Spleen (tissue), 11 donors: Measurements from ENCODE around the gene BTN3A1. TPM values are rescaled to one million over a fixed set of nuclear protein-coding genes. Genes with fewer than 3 reads are reported as not detected.

Experiments used
- DNase-seq: peaks from one replicate; pipeline ENCODE4 v3.0.0-alpha.2; 2020
- H3K27ac ChIP-seq, 8 donors: fragments of 200-600 bp; sonication (generic) in 7 of 8; 1 replicate in 4 of 8; 2 replicates in 4 of 8; pipeline versions ENCODE4 v1.5.0 to v1.8.0; 2016 to 2021; ENCODE audit warnings: inconsistent platforms in 4 of 8, mild to moderate bottlenecking in 4 of 8, moderate library complexity in 1 of 8
- H3K27me3 ChIP-seq, 7 donors: fragments of 200-600 bp; sonication (generic) in 6 of 7; replicated peaks in 1 of 7; 1 replicate in 4 of 7; 2 replicates in 3 of 7; pipeline versions ENCODE4 v1.5.0 to v1.8.0; 2016 to 2021; ENCODE audit warnings: inconsistent platforms in 3 of 7, mild to moderate bottlenecking in 1 of 7
- H3K36me3 ChIP-seq, 6 donors: fragments of 200-600 bp; sonication (generic) in 5 of 6; 1 replicate in 4 of 6; 2 replicates in 2 of 6; pipeline versions ENCODE4 v1.5.0 to v1.8.0; 2016 to 2021; ENCODE audit warnings: inconsistent platforms in 2 of 6
- H3K4me1 ChIP-seq, 6 donors: fragments of 200-600 bp; sonication (generic) in 5 of 6; 1 replicate in 3 of 6; 2 replicates in 3 of 6; pipeline versions ENCODE4 v1.5.0 to v1.8.0; 2016 to 2021; ENCODE audit warnings: inconsistent platforms in 3 of 6
- H3K4me3 ChIP-seq, 8 donors: fragments of 200-600 bp; sonication (generic) in 7 of 8; 1 replicate in 4 of 8; 2 replicates in 4 of 8; pipeline versions ENCODE4 v1.5.0 to v1.8.0; 2016 to 2021; ENCODE audit warnings: inconsistent platforms in 4 of 8, mild to moderate bottlenecking in 4 of 8, moderate library complexity in 2 of 8
- H3K9me3 ChIP-seq, 8 donors: fragments of 200-600 bp; sonication (generic) in 7 of 8; 1 replicate in 4 of 8; 2 replicates in 4 of 8; pipeline versions ENCODE4 v1.5.0 to v1.8.0; 2016 to 2021; ENCODE audit warnings: inconsistent platforms in 4 of 8
- CTCF ChIP-seq, 11 experiments: fragments of 200-600 bp in 7 of 11; fragments of 450-650 bp in 4 of 11; sonication (generic) in 4 of 11; IDR thresholded peaks in 8 of 11; conservative IDR thresholded peaks in 3 of 11; 1 replicate in 7 of 11; 2 replicates in 4 of 11; pipeline versions ENCODE4 v1.4.0 to v1.8.0; 2016 to 2021; ENCODE audit warnings: antibody characterized with exemption in 11 of 11, inconsistent platforms in 4 of 11, mild to moderate bottlenecking in 1 of 11
- POLR2A ChIP-seq, 3 donors: fragments of 450-650 bp; IDR thresholded peaks; one replicate each; pipeline ENCODE4 v1.5.1; 2017; ENCODE audit warnings: antibody characterized with exemption in 3 of 3, mild to moderate bottlenecking in 1 of 3
- POLR2AphosphoS5 ChIP-seq, 3 donors: sonication (generic); formaldehyde crosslinking; IDR thresholded peaks; one replicate each; pipeline ENCODE4 v1.5.1; 2017; ENCODE audit warnings: antibody characterized with exemption in 3 of 3
- WGBS, 5 donors: extraction: QIAGEN DNeasy Blood & Tissue Kit in 3 of 5; methylation state at CpG; one replicate each; pipeline versions ENCODE4 v1.1.5 to v1.1.7; 2013 to 2018; 5-methylcytosine and 5-hydroxymethylcytosine counted together
- intact Hi-C: fragments of 100-400 bp; cut with DNase I; formaldehyde crosslinking; loops from one replicate; pipeline ENCODE4 v1.15.0; 2023; ENCODE audit warnings: low total_unique reads
- polyA plus RNA-seq, 3 donors: library from polyadenylated mRNA; stranded (reverse); fragments of 200-250 nt; gene quantifications; one replicate each; pipeline ENCODE4 v1.2.1, GENCODE V29; 2013
- total RNA-seq, 7 donors: library from RNA; depleted of rRNA in 3 of 7; stranded (reverse); fragments of >200 nt in 3 of 7; fragmentation: NEBNext Ultra II Directional in 4 of 7; extraction: Animal tissue kit (Norgen Biotek cat#: 25700) in 4 of 7; gene quantifications; one replicate each; pipeline versions ENCODE4 v1.1.0 to v1.2.1, GENCODE V29; 2016 to 2021
- donor health status: healthy with polysubstance abuse.
- donor health status: DM: no; HTN: no; CAD: no; lungs with moderate emphysema.
- donor health status: DM: no; HTN: no; CAD: no.
- donor health status: Bipolar disorder and iron deficiency.
- donor health status: healthy.
- donor health status: DM: no; HTN: no; CAD: no.
- donor health status: DM: yes; HTN: yes; CAD: no.

BTN3A1 gene
- total and polyA plus RNA-seq, 10 donors, result 25.1 to 142 (median 109) TPM

GRCh38 chr6:26426691-26427450 lies 24.8 kb downstream of the BTN3A1 start:
- TF ChIP-seq CTCF (IDR thresholded peaks at IDR 0.05 in 8 of 11, conservative IDR thresholded peaks at IDR 0.05 in 3 of 11) (no peak), POLR2AphosphoS5 (IDR thresholded peaks at IDR 0.05) (no peak), POLR2A (IDR thresholded peaks at IDR 0.05) (no peak)
- H3K27ac ChIP-seq, result no peak overlapping the region
- no peak for DNase-seq
- H3K27me3 ChIP-seq, result no peaks in the 10 kb centered on the region
- intact Hi-C loops, result no loop called here
- no peaks in the 10 kb centered on the region for H3K9me3 ChIP-seq
- H3K4me1 ChIP-seq, result peaks cover 10 to 36% (median 27%) of the 10 kb centered on the region in 6 donors
- 92 to 96% (median 94%) methylated on average over 5 of the region's 5 CpGs for WGBS, 5 donors
- peaks cover 0 to 68% (median 1%) of the 10 kb centered on the region in 6 donors for H3K36me3 ChIP-seq
- no peak overlapping the region for H3K4me3 ChIP-seq

DNA sequence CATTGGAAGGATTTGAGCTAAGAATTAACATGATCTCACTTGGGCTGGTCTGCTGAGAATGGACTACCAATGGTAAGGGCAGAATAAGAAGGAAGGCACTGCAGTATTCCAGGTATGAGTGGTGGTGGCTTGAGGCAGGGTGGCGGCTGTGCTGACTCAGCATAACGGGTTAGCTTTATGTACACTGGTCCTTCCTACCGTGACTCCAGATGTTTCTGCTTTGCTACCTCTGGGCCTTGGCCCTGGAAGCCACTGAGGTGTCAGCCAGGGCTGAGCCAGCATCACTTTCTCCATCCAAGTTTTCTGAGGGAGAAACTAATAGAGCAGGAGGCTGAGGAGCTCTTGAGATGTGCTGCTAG lies 25.4 kb downstream of the BTN3A1 start:
- peaks cover 7 to 30% (median 22%) of the 10 kb centered on the region in 6 donors for H3K4me1 ChIP-seq
- peaks cover 0 to 69% (median 1%) of the 10 kb centered on the region in 6 donors for H3K36me3 ChIP-seq
- WGBS, 5 donors, result 81 to 95% (median 95%) methylated on average over 3 of the region's 3 CpGs
- TF ChIP-seq CTCF (IDR thresholded peaks at IDR 0.05 in 8 of 11, conservative IDR thresholded peaks at IDR 0.05 in 3 of 11) (no peak), POLR2A (IDR thresholded peaks at IDR 0.05) (no peak), POLR2AphosphoS5 (IDR thresholded peaks at IDR 0.05) (no peak)
- H3K27ac ChIP-seq, result no peak overlapping the region
- intact Hi-C loops, result no loop called here
- no peaks in the 10 kb centered on the region for H3K9me3 ChIP-seq
- DNase-seq, result no peak
- H3K27me3 ChIP-seq, result no peaks in the 10 kb centered on the region
- no peak overlapping the region for H3K4me3 ChIP-seq

DNA sequence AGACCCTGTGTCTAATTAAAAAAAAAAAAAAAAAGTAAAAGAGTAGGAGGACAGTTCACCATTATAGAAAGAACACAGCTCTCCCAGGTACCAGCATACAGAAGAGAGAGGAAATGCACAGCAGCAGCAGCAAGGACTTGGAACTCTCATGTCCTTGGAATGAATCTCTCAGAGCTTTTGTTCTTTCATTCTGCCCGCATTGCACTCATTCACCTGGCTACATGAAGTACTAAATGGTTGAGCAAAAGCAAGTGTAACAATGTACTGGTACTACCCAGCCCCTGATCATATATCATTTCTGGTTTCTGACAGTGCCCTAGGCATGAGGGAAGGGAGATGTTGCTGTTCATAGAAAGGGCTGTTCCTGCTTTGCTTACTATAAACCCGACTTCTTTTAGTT lies 26.1 kb downstream of the BTN3A1 start:
- Histone ChIP-seq H3K36me3 (peaks cover 0 to 69% (median 1%) of the 10 kb centered on the region in 6 donors), H3K9me3 (peaks cover 0 to 5% (median 2%) of the 10 kb centered on the region in 8 donors), H3K27me3 (no peaks in the 10 kb centered on the region), H3K4me3 (no peak overlapping the region), H3K27ac (no peak overlapping the region), H3K4me1 (peaks cover 5 to 24% (median 15%) of the 10 kb centered on the region in 6 donors)
- WGBS, 5 donors, result 87 to 93% (median 89%) methylated on average over 2 of the region's 2 CpGs
- no peak for DNase-seq
- intact Hi-C loops, result no loop called here
- no peak for TF ChIP-seq POLR2AphosphoS5 (IDR thresholded peaks at IDR 0.05)
- no peak for TF ChIP-seq CTCF (IDR thresholded peaks at IDR 0.05 in 8 of 11, conservative IDR thresholded peaks at IDR 0.05 in 3 of 11)
- TF ChIP-seq POLR2A (IDR thresholded peaks at IDR 0.05), result no peak

DNA sequence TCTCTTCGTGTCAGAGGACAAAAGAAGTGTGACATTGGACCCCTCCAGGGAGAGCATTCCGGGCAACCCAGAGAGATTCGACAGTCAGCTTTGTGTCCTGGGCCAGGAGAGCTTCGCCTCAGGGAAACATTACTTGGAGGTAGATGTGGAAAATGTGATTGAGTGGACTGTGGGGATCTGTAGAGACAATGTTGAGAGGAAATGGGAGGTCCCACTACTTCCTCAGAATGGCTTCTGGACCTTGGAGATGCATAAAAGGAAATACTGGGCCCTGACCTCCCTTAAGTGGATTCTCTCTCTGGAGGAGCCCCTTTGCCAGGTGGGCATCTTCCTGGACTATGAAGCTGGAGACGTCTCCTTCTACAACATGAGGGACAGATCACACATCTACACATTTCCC lies 28.7 kb downstream of the BTN3A1 start:
- intact Hi-C loops, result no loop called here
- H3K27ac ChIP-seq, result no peak overlapping the region
- 80 to 89% (median 84%) methylated on average over 5 of the region's 5 CpGs for WGBS, 5 donors
- no peaks in the 10 kb centered on the region for H3K27me3 ChIP-seq
- H3K4me1 ChIP-seq, result no peaks in the 10 kb centered on the region
- TF ChIP-seq CTCF (IDR thresholded peaks at IDR 0.05 in 8 of 11, conservative IDR thresholded peaks at IDR 0.05 in 3 of 11), result no peak
- TF ChIP-seq POLR2A (IDR thresholded peaks at IDR 0.05), result no peak
- no peak for TF ChIP-seq POLR2AphosphoS5 (IDR thresholded peaks at IDR 0.05)
- H3K36me3 ChIP-seq, result peaks cover 0 to 73% (median 1%) of the 10 kb centered on the region in 6 donors
- no peak overlapping the region for H3K4me3 ChIP-seq
- no peak for DNase-seq
- peaks cover 0 to 21% (median 15%) of the 10 kb centered on the region in 8 donors for H3K9me3 ChIP-seq
